Renal cortex interstitium (tissue), 3 donors: ENCODE data around the gene P2RX6. TPM values are rescaled to one million over a fixed set of nuclear protein-coding genes. Genes with fewer than 3 reads are reported as not detected.

Experiments used
- polyA plus RNA-seq, 3 donors: library from polyadenylated mRNA; unstranded; fragments of 120-200 nt; gene quantifications; one replicate each; pipeline ENCODE4 v1.2.1, GENCODE V29; 2013; ENCODE audit not compliant: insufficient read length in 3 of 3

The P2RX6 gene
- polyA plus RNA-seq, 3 donors = 0.78 to 2.7 (median 1.1) TPM

Other genes with a start within 250 kb of the P2RX6 start
- 1 to 10 TPM; 2.3 to 4.5 (median 3.4) TPM for gene SERPIND1, start 241.1 kb upstream of the P2RX6 start, polyA plus RNA-seq
- gene PI4KA, start 156.4 kb upstream of the P2RX6 start, polyA plus RNA-seq = 10 to 100 TPM; 60.1 to 86.0 (median 75.5) TPM
- 10 to 100 TPM; 26.7 to 35.0 (median 31.0) TPM for gene SNAP29, start 156.2 kb upstream of the P2RX6 start, polyA plus RNA-seq
- 10 to 100 TPM; 59.1 to 65.5 (median 64.7) TPM for gene CRKL, start 97.8 kb upstream of the P2RX6 start, polyA plus RNA-seq
- 1 to 10 TPM in 1 of 3 donors, under 1 TPM in 2; 0.47 to 1.5 (median 0.96) TPM for gene AIFM3, start 47.9 kb upstream of the P2RX6 start, polyA plus RNA-seq
- 10 to 100 TPM; 44.4 to 64.1 (median 50.3) TPM for gene LZTR1, start 32.9 kb upstream of the P2RX6 start, polyA plus RNA-seq
- gene THAP7, start 13.0 kb upstream of the P2RX6 start, polyA plus RNA-seq = 10 to 100 TPM; 15.1 to 23.6 (median 18.1) TPM
- gene SLC7A4, start 17.4 kb downstream of the P2RX6 start, polyA plus RNA-seq = 1 to 10 TPM in 2 of 3 donors, under 1 TPM in 1; 0.91 to 1.5 (median 1.4) TPM
- under 1 TPM; 0.11 to 0.35 (median 0.19) TPM for gene LRRC74B, start 30.8 kb downstream of the P2RX6 start, polyA plus RNA-seq